Measurements from ENCODE around the gene GTF2IRD1. TPM values are rescaled to one million over a fixed set of nuclear protein-coding genes. Genes with fewer than 3 reads are reported as not detected.

Gene GTF2IRD1
- total RNA-seq, 1 donor, result 6.4 TPM

- no peak overlapping the region for H3K4me3 ChIP-seq (ENCODE audit: low read depth, low read length)
- peak; percentile 64 for DNase-seq (ENCODE audit: low read depth)
- TF ChIP-seq CTCF (IDR thresholded peaks at IDR 0.05; ENCODE audit: insufficient read depth, low read length), result peak; percentile 83
These were observed 3.8 kb upstream of the GTF2IRD1 start for GRCh38 chr7:74449809-74450397.

GRCh38 chr7:74452748-74453321 lies 871 bp upstream of the GTF2IRD1 start:
- H3K4me3 ChIP-seq (ENCODE audit: low read depth, low read length), result peak overlapping the region; percentile 69
- TF ChIP-seq CTCF (IDR thresholded peaks at IDR 0.05; ENCODE audit: insufficient read depth, low read length), result no peak
- DNase-seq (ENCODE audit: low read depth), result peak; percentile 34

GRCh38 chr7:74454021-74454924 lies 567 bp downstream of the GTF2IRD1 start:
- TF ChIP-seq CTCF (IDR thresholded peaks at IDR 0.05; ENCODE audit: insufficient read depth, low read length), result no peak
- DNase-seq (ENCODE audit: low read depth), result no peak
- H3K4me3 ChIP-seq (ENCODE audit: low read depth, low read length), result peak overlapping the region; percentile 69

- DNase-seq (ENCODE audit: low read depth), result no peak
- TF ChIP-seq CTCF (IDR thresholded peaks at IDR 0.05; ENCODE audit: insufficient read depth, low read length), result no peak
- H3K4me3 ChIP-seq (ENCODE audit: low read depth, low read length), result peak overlapping the region; percentile 69
These were observed 1.2 kb downstream of the GTF2IRD1 start for GRCh38 chr7:74454925-74455288.

- no peak for TF ChIP-seq CTCF (IDR thresholded peaks at IDR 0.05; ENCODE audit: insufficient read depth, low read length)
- H3K4me3 ChIP-seq (ENCODE audit: low read depth, low read length), result no peak overlapping the region
- DNase-seq (ENCODE audit: low read depth), result no peak
These were observed 1.6 kb downstream of the GTF2IRD1 start for GRCh38 chr7:74455291-74455804.

- no peak overlapping the region for H3K4me3 ChIP-seq (ENCODE audit: low read depth, low read length)
- DNase-seq (ENCODE audit: low read depth), result peak; percentile 27
- no peak for TF ChIP-seq CTCF (IDR thresholded peaks at IDR 0.05; ENCODE audit: insufficient read depth, low read length)
These were observed 2.2 kb downstream of the GTF2IRD1 start for GRCh38 chr7:74455928-74456327.
